ENCODE measurements around the gene ADCK2.
"Not testable (repeated sequence)": the region's sequence is repeated elsewhere in the genome, so short reads cannot be mapped to it uniquely, and the experiment has no call there.

Gene ADCK2

GRCh38 chr7:140672382-140673062 is at the start of gene ADCK2:
TSS of gene ADCK2 (plus strand) at chr7:140672945. CDS start at chr7:140673331, 386 bp downstream.
- peak; percentile 58 for DNase-seq (ENCODE audit: low spot score)

GRCh38 chr7:140623980-140624379 is 48.8 kb upstream of the ADCK2 start:
- DNase-seq (ENCODE audit: low spot score): no peak

- no peak for DNase-seq (ENCODE audit: low spot score)
Measured at GRCh38 chr7:140624392-140625191, 48.2 kb upstream of the ADCK2 start.

- not testable (repeated sequence) for DNase-seq (ENCODE audit: low spot score)
Measured at GRCh38 chr7:140625192-140625558, 47.6 kb upstream of the ADCK2 start.

- DNase-seq (ENCODE audit: low spot score): no peak
Measured at GRCh38 chr7:140625908-140626868, 46.6 kb upstream of the ADCK2 start.

- no peak for DNase-seq (ENCODE audit: low spot score)
Measured at GRCh38 chr7:140631021-140631420, 41.7 kb upstream of the ADCK2 start.

GRCh38 chr7:140631602-140632001 is 41.1 kb upstream of the ADCK2 start:
- no peak for DNase-seq (ENCODE audit: low spot score)

- no peak for DNase-seq (ENCODE audit: low spot score)
Measured at GRCh38 chr7:140635345-140635744, 37.4 kb upstream of the ADCK2 start.

GRCh38 chr7:140635816-140636215 is 36.9 kb upstream of the ADCK2 start:
- no peak for DNase-seq (ENCODE audit: low spot score)

GRCh38 chr7:140637400-140637799 is 35.3 kb upstream of the ADCK2 start:
- no peak for DNase-seq (ENCODE audit: low spot score)

GRCh38 chr7:140638173-140638791 is 34.5 kb upstream of the ADCK2 start:
- DNase-seq (ENCODE audit: low spot score): no peak

- DNase-seq (ENCODE audit: low spot score): no peak
Measured at GRCh38 chr7:140639366-140640053, 33.2 kb upstream of the ADCK2 start.

- DNase-seq (ENCODE audit: low spot score): no peak
Measured at GRCh38 chr7:140640060-140640637, 32.6 kb upstream of the ADCK2 start.

GRCh38 chr7:140640727-140641523 is 31.8 kb upstream of the ADCK2 start, which contains the start of gene DENND2A:
TSS of gene DENND2A (minus strand) at chr7:140640813. CDS start at chr7:140602397, 38,416 bp downstream.
- no peak for DNase-seq (ENCODE audit: low spot score)

GRCh38 chr7:140641524-140642195 is 31.1 kb upstream of the ADCK2 start:
- no peak for DNase-seq (ENCODE audit: low spot score)

GRCh38 chr7:140643416-140643815 is 29.3 kb upstream of the ADCK2 start:
- DNase-seq (ENCODE audit: low spot score): no peak

- DNase-seq (ENCODE audit: low spot score): not testable (repeated sequence)
Measured at GRCh38 chr7:140644761-140645160, 28.0 kb upstream of the ADCK2 start.

- peak; percentile 29 for DNase-seq (ENCODE audit: low spot score)
Measured at GRCh38 chr7:140645166-140645900, 27.4 kb upstream of the ADCK2 start.
